Lung (tissue), 12 donors: ENCODE measurements around the gene NBEA. TPM values are rescaled to one million over a fixed set of nuclear protein-coding genes. Genes with fewer than 3 reads are reported as not detected.

ENCODE experiments used
- ATAC-seq: fragments of 200-7000 bp; cut with Tn5 transposase; one replicate; pipeline ENCODE4 v1.9.1; 2020; ENCODE audit warnings: moderate number of reproducible peaks; ENCODE audit not compliant: insufficient read depth, low FRiP score
- DNase-seq, 3 donors: peaks; one replicate each; pipeline ENCODE4 v3.0.0-alpha.2; 2013 to 2017
- H3K27ac ChIP-seq, 2 donors: one replicate each; pipeline ENCODE4 v1.5.1; 2013; ENCODE audit warnings: mild to moderate bottlenecking in 2 of 2, moderate library complexity in 2 of 2, control low read depth in 1 of 2, inconsistent platforms in 1 of 2, low read depth in 1 of 2, low read length in 1 of 2
- H3K27me3 ChIP-seq, 3 donors: one replicate each; pipeline ENCODE4 v1.5.1; 2013; ENCODE audit warnings: low read length in 2 of 3; ENCODE audit not compliant: control insufficient read depth in 3 of 3, insufficient read depth in 3 of 3
- H3K36me3 ChIP-seq, 4 donors: one replicate each; pipeline ENCODE4 v1.5.1; 2013; ENCODE audit warnings: low read length in 4 of 4, mild to moderate bottlenecking in 1 of 4, moderate library complexity in 1 of 4; ENCODE audit not compliant: control insufficient read depth in 4 of 4, insufficient read depth in 4 of 4
- H3K4me1 ChIP-seq, 5 donors: one replicate each; pipeline ENCODE4 v1.5.1; 2013; ENCODE audit warnings: low read length in 5 of 5, mild to moderate bottlenecking in 2 of 5, moderate library complexity in 1 of 5; ENCODE audit not compliant: control insufficient read depth in 5 of 5, insufficient read depth in 5 of 5
- H3K4me3 ChIP-seq: one replicate; pipeline ENCODE4 v1.5.1; 2013; ENCODE audit warnings: mild to moderate bottlenecking, control low read depth, moderate library complexity
- H3K9ac ChIP-seq, 2 donors: one replicate each; pipeline ENCODE4 v1.5.1; 2013; ENCODE audit warnings: low read length in 2 of 2, control low read depth in 1 of 2; ENCODE audit not compliant: insufficient read depth in 1 of 2
- H3K9me3 ChIP-seq, 4 donors: one replicate each; pipeline ENCODE4 v1.5.1; 2013; ENCODE audit warnings: low read length in 3 of 4, mild to moderate bottlenecking in 1 of 4, moderate library complexity in 1 of 4; ENCODE audit not compliant: control insufficient read depth in 4 of 4, insufficient read depth in 3 of 4
- WGBS, 2 donors: extraction: QIAGEN DNeasy Blood & Tissue Kit; methylation state at CpG; one replicate each; pipeline ENCODE4 v1.1.7; 2013; 5-methylcytosine and 5-hydroxymethylcytosine counted together
- polyA plus RNA-seq, 2 donors: library from polyadenylated mRNA; stranded (reverse); fragments of 200-250 nt; gene quantifications; one replicate each; pipeline ENCODE4 v1.2.1, GENCODE V29; 2013
- total RNA-seq, 2 donors: library from RNA; depleted of rRNA in 1 of 2; stranded (reverse); fragments of >200 nt in 1 of 2; gene quantifications; one replicate each; pipeline ENCODE4 v1.2.1, GENCODE V29; 2014 to 2021
- TF ChIP-seq, protein P1 (sequence below): IDR thresholded peaks from 2 replicates; pipeline ENCODE4 v1.5.1; 2012; ENCODE audit warnings: mild to moderate bottlenecking; ENCODE audit errors: control extremely low read depth, extremely low read depth
- donor health status: control.
- donor health status: control.
- donor health status: Bipolar disorder and iron deficiency.
- donor health status: healthy.
- donor health status: DM: yes; HTN: yes; CAD: no.

NBEA gene
- total and polyA plus RNA-seq, 4 donors: 1.6 to 26.5 (median 5.3) TPM

DNA sequence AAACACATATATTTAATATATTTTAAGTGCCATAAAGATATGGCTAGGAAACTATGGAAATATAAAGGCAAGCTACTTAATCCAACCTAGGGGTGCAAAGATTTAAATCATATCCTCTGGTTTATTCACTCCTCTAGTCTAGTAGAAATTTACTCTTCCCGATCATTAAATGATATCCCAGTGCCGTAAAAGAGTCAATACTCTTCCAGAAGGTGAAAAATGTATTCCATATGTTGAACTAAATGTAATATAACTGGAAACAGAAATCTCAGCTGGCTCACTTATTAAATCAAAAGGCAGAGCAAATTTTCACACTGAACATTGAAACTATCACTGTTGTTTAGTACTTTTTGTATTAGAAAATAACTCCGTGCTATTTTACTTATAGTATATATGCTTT, 523.3 kb downstream of the NBEA start:
- no peak overlapping the region for H3K9ac ChIP-seq
- no peaks in the 10 kb centered on the region for H3K36me3 ChIP-seq
- peaks cover 0 to 4% (median under 1%) of the 10 kb centered on the region in 5 donors for H3K4me1 ChIP-seq
- peaks cover 2 to 25% (median 22%) of the 10 kb centered on the region in 3 donors for H3K27me3 ChIP-seq
- no peak overlapping the region for H3K4me3 ChIP-seq
- TF ChIP-seq, protein P1, sequence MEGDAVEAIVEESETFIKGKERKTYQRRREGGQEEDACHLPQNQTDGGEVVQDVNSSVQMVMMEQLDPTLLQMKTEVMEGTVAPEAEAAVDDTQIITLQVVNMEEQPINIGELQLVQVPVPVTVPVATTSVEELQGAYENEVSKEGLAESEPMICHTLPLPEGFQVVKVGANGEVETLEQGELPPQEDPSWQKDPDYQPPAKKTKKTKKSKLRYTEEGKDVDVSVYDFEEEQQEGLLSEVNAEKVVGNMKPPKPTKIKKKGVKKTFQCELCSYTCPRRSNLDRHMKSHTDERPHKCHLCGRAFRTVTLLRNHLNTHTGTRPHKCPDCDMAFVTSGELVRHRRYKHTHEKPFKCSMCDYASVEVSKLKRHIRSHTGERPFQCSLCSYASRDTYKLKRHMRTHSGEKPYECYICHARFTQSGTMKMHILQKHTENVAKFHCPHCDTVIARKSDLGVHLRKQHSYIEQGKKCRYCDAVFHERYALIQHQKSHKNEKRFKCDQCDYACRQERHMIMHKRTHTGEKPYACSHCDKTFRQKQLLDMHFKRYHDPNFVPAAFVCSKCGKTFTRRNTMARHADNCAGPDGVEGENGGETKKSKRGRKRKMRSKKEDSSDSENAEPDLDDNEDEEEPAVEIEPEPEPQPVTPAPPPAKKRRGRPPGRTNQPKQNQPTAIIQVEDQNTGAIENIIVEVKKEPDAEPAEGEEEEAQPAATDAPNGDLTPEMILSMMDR: no peak
- 88 to 97% methylated on average over 3 of the region's 3 CpGs for WGBS, 2 donors
- H3K9me3 ChIP-seq: no peaks in the 10 kb centered on the region
- no peak overlapping the region for H3K27ac ChIP-seq
- ATAC-seq (no peak), DNase-seq (no peak)

DNA sequence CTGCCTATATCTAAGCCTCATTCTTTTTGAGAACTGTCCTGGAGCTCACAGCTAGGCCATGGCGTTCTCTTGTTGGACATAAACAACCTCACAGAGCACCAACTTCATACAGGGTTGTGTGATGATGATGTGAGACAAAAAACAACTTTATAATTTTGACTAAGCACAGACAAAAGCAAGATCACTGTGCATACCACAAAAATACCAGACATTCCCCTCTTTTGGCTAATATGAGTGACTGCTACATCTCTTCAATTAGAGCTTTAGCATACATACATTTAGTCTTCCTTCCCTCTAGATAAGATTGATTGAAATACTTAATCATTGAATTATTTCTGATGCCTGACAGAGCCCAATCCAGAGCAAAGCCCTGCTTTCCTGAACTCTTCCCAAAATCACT, 526.1 kb downstream of the NBEA start:
- Histone ChIP-seq H3K27me3 (peaks cover 2 to 50% (median 50%) of the 10 kb centered on the region in 3 donors), H3K36me3 (no peaks in the 10 kb centered on the region), H3K9ac (no peak overlapping the region), H3K27ac (no peak overlapping the region), H3K9me3 (peaks cover 0 to 5% (median 0%) of the 10 kb centered on the region in 4 donors), H3K4me3 (no peak overlapping the region), H3K4me1 (peaks cover 0 to 18% (median 3%) of the 10 kb centered on the region in 5 donors)
- TF ChIP-seq, protein P1: no peak
- no peak for DNase-seq
- 93% methylated on average over 1 of the region's 1 CpG for WGBS, 2 donors
- no peak for ATAC-seq

DNA sequence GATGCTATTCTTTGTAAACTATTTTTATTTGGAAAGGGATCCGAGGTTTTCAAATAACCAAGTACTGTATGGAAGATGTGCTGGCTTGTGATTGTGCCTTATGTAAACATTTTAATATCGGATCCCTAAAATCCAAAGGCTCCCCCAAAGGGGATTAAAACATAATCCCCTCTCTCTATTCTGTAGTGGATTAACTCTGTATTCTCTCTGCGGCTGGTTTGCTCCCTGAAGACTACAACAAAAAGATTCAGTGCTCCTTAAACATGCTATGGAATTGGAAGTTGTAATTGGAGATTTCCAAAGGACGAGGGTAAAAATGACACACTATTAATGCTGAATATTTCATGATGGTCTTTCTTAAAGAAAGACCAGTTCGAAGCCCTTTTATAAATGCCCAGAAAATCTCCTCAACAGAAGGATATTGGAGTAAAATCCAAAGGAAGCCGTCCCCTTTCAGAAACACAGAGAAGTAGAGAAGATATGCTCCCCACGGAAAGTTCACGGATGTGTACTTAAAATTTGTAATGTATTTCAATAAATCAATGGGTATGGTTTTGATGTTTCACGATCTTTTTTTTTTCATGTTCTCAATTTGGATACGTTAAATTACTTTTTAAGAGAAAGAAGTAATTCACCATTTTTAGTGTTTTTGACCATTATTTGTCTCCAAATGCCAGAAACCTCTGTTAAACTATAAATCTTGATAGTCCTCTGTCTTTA, 527.9 kb downstream of the NBEA start:
- TF ChIP-seq, protein P1: no peak
- H3K27me3 ChIP-seq: peaks cover 2 to 68% (median 68%) of the 10 kb centered on the region in 3 donors
- DNase-seq (peak in 2 of 3 donors; percentile 7 to 34), ATAC-seq (no peak)
- no peak overlapping the region for H3K27ac ChIP-seq
- peaks cover 0 to 5% (median 0%) of the 10 kb centered on the region in 4 donors for H3K9me3 ChIP-seq
- no peak overlapping the region for H3K4me3 ChIP-seq
- H3K4me1 ChIP-seq: peaks cover 0 to 21% (median 3%) of the 10 kb centered on the region in 5 donors
- no peaks in the 10 kb centered on the region for H3K36me3 ChIP-seq
- no peak overlapping the region for H3K9ac ChIP-seq
- whole genome bisulfite sequencing, 2 donors: 43 to 55% methylated on average over 10 of the region's 10 CpGs
